ENCODE results near the gene NELFB.
"Not testable (repeated sequence)": the region's sequence is repeated elsewhere in the genome, so short reads cannot be mapped to it uniquely, and the experiment has no call there.

NELFB gene

GRCh38 chr9:137235424-137236237, 19.5 kb upstream of the NELFB start:
- DNase-seq, result no peak

- DNase-seq, result peak; percentile 75
These were observed 18.7 kb upstream of the NELFB start for GRCh38 chr9:137236238-137236935.

GRCh38 chr9:137236936-137237421, 18.1 kb upstream of the NELFB start:
- no peak for DNase-seq

- DNase-seq, result no peak
These were observed 17.1 kb upstream of the NELFB start for GRCh38 chr9:137237759-137238726.

GRCh38 chr9:137239541-137240200, 15.5 kb upstream of the NELFB start:
- not testable (repeated sequence) for DNase-seq

GRCh38 chr9:137240318-137240840, 14.7 kb upstream of the NELFB start:
- peak; percentile 79 for DNase-seq

GRCh38 chr9:137240841-137241489, 14.2 kb upstream of the NELFB start, which contains the start of gene TUBB4B:
TUBB4B (plus strand) TSS chr9:137241287; CDS start chr9:137241361, 74 bp downstream.
- peak; percentile 100 for DNase-seq

GRCh38 chr9:137241490-137242268, 13.4 kb upstream of the NELFB start:
- DNase-seq, result peak; percentile 38

- DNase-seq, result no peak
These were observed 12.6 kb upstream of the NELFB start for GRCh38 chr9:137242269-137243203.

GRCh38 chr9:137243266-137243625, 11.9 kb upstream of the NELFB start:
- DNase-seq, result not testable (repeated sequence)

GRCh38 chr9:137243626-137244485, 11.3 kb upstream of the NELFB start:
- no peak for DNase-seq

- no peak for DNase-seq
These were observed 10.4 kb upstream of the NELFB start for GRCh38 chr9:137244486-137245449.

- DNase-seq, result no peak
These were observed 9.4 kb upstream of the NELFB start for GRCh38 chr9:137245450-137246421.

GRCh38 chr9:137247135-137247915, 7.8 kb upstream of the NELFB start:
- DNase-seq, result no peak

- no peak for DNase-seq
These were observed 7.3 kb upstream of the NELFB start for GRCh38 chr9:137247916-137248175.
